ENCODE results near the gene SCAF8. TPM values are rescaled to one million over a fixed set of nuclear protein-coding genes. Genes with fewer than 3 reads are reported as not detected.

SCAF8 gene
- total RNA-seq, 1 donor from 2014 or later, result 46.2 TPM

Small RNA genes lying within 50 kb of the gene (small RNA-seq; reads per million reads assigned to genes)
- gene MIR1273C (ENCODE audit: low replicate concordance), result not detected
- not detected for gene RNU6-824P (ENCODE audit: low replicate concordance)

Other genes with a start within 250 kb of the SCAF8 start
- 8.5 TPM for gene CNKSR3, start 222.7 kb upstream of the SCAF8 start, total RNA-seq